Endothelial cell of umbilical vein (primary cell): ENCODE measurements around the gene DSC1. TPM values are rescaled to one million over a fixed set of nuclear protein-coding genes. Genes with fewer than 3 reads are reported as not detected.

Experiments
- BruUV-seq: library from RNA; stranded (reverse); fragments of 400-500 nt; replicated peaks from 2 replicates; lab custom pipeline; 2021; lab: Mats Ljungman, UMichigan
- CTCF ChIA-PET: fragments of 300-600, 350-600 bp; sonication (Branson Sonifier 250); formaldehyde crosslinking; loops from one replicate; lab custom pipeline; 2021; ENCODE audit warnings: antibody characterized with exemption, inconsistent platforms; lab: Charles Lee
- POLR2A ChIA-PET: fragments of 300-600, 350-600 bp; sonication (Branson Sonifier 250); formaldehyde crosslinking; loops from one replicate; lab custom pipeline; 2021; ENCODE audit warnings: antibody characterized with exemption, inconsistent platforms; lab: Charles Lee
- DNase-seq: peaks from one replicate; pipeline ENCODE4 v3.0.0-alpha.2; 2011; ENCODE audit warnings: low read depth, low spot score
- FAIRE-seq: peaks from 2 replicates; lab custom pipeline; 2011; peaks lifted over from hg19 to GRCh38; lab: Jason Lieb, UNC
- H2AFZ ChIP-seq: 2 replicates; pipeline ENCODE4 v1.6.0; 2012; ENCODE audit warnings: low read depth, low read length, control low read depth, inconsistent platforms
- H3K27ac ChIP-seq: 2 replicates; pipeline ENCODE4 v1.5.1; 2011; ENCODE audit warnings: low read depth, mild to moderate bottlenecking, control low read depth, low read length, moderate library complexity; ENCODE audit not compliant: insufficient read depth
- H3K27me3 ChIP-seq, 2 experiments: 2 replicates each; pipeline versions ENCODE4 v1.6.0 to v1.6.1; 2011; ENCODE audit warnings: low read length in 2 of 2, mixed read lengths in 1 of 2; ENCODE audit not compliant: control insufficient read depth in 2 of 2, insufficient read depth in 2 of 2
- H3K36me3 ChIP-seq, 2 experiments: 2 replicates in 1 of 2; 3 replicates in 1 of 2; pipeline ENCODE4 v1.5.1; 2011; ENCODE audit warnings: low read length in 2 of 2, mild to moderate bottlenecking in 1 of 2, moderate library complexity in 1 of 2; ENCODE audit not compliant: control insufficient read depth in 2 of 2, insufficient read depth in 2 of 2; ENCODE audit errors: extremely low read depth in 1 of 2
- H3K4me1 ChIP-seq: 3 replicates; pipeline ENCODE4 v1.5.1; 2011; ENCODE audit warnings: mild to moderate bottlenecking, low read length; ENCODE audit not compliant: control insufficient read depth, insufficient read depth; ENCODE audit errors: extremely low read depth
- H3K4me2 ChIP-seq: 2 replicates; pipeline ENCODE4 v1.6.1; 2011; ENCODE audit warnings: low read length, control low read depth, mixed read lengths; ENCODE audit not compliant: insufficient read depth
- H3K4me3 ChIP-seq, 3 experiments: fragments of 200-600 bp in 1 of 3; sonication (generic), shearing (Covaris generic) in 1 of 3; replicated peaks in 1 of 3; 2 replicates each; pipeline ENCODE4 v1.5.1; 2011 to 2016; ENCODE audit warnings: control low read depth in 3 of 3, low read length in 3 of 3, mild to moderate bottlenecking in 2 of 3, inconsistent platforms in 1 of 3, low read depth in 1 of 3, moderate library complexity in 1 of 3; ENCODE audit not compliant: insufficient read depth in 1 of 3
- H3K79me2 ChIP-seq: 2 replicates; pipeline ENCODE4 v1.6.0; 2012; ENCODE audit warnings: low read length, inconsistent platforms; ENCODE audit not compliant: control insufficient read depth, insufficient read depth
- H3K9ac ChIP-seq: replicated peaks from 2 replicates; pipeline ENCODE3; 2011; ENCODE audit warnings: low read length, control low read depth; ENCODE audit not compliant: insufficient read depth; ENCODE audit errors: extremely low read depth
- H3K9me1 ChIP-seq: replicated peaks from 3 replicates; pipeline ENCODE4 v1.6.0; 2011; ENCODE audit warnings: mild to moderate bottlenecking, low read length; ENCODE audit not compliant: control insufficient read depth, insufficient read depth; ENCODE audit errors: extremely low read depth
- H3K9me3 ChIP-seq: replicated peaks from 2 replicates; pipeline ENCODE4 v1.5.1; 2012; ENCODE audit warnings: low read length, inconsistent platforms; ENCODE audit not compliant: control insufficient read depth, insufficient read depth
- H4K20me1 ChIP-seq: replicated peaks from 2 replicates; pipeline ENCODE3; 2011; ENCODE audit warnings: mild to moderate bottlenecking, low read length; ENCODE audit not compliant: control insufficient read depth, insufficient read depth; ENCODE audit errors: extremely low read depth
- CTCF ChIP-seq, 2 donors: IDR thresholded peaks; 1 replicate in 1 of 2; 2 replicates in 1 of 2; pipeline ENCODE4 v1.5.1; 2011; ENCODE audit warnings: low read length in 2 of 2, mild to moderate bottlenecking in 2 of 2, moderate library complexity in 2 of 2, control low read depth in 1 of 2, inconsistent platforms in 1 of 2, low read depth in 1 of 2; ENCODE audit not compliant: insufficient read depth in 1 of 2; ENCODE audit errors: extremely low read depth in 1 of 2
- EZH2 ChIP-seq: IDR thresholded peaks from 2 replicates; pipeline ENCODE4 v1.6.1; 2012; ENCODE audit warnings: borderline replicate concordance, low read depth, mild to moderate bottlenecking, moderate library complexity, low read length, inconsistent platforms; ENCODE audit not compliant: severe bottlenecking
- FOS ChIP-seq: IDR thresholded peaks from 2 replicates; pipeline ENCODE4 v1.6.1; 2011; ENCODE audit warnings: mild to moderate bottlenecking, low read length, moderate library complexity, borderline replicate concordance; ENCODE audit not compliant: insufficient read depth
- GATA2 ChIP-seq: IDR thresholded peaks from 2 replicates; pipeline ENCODE4 v1.7.0; 2011; ENCODE audit warnings: low read depth, mild to moderate bottlenecking, moderate library complexity, mixed read lengths, low read length; ENCODE audit not compliant: insufficient read length, insufficient read depth
- JUN ChIP-seq: IDR thresholded peaks from 2 replicates; pipeline ENCODE4 v1.6.1; 2011; ENCODE audit warnings: borderline replicate concordance, low read depth; ENCODE audit not compliant: insufficient read length, insufficient read depth
- MAX ChIP-seq: IDR thresholded peaks from 2 replicates; pipeline ENCODE4 v1.6.1; 2011; ENCODE audit not compliant: insufficient read depth, insufficient read length
- MYC ChIP-seq: IDR thresholded peaks from one replicate; pipeline ENCODE4 v1.6.1; 2011; ENCODE audit warnings: mild to moderate bottlenecking, low read depth, low read length
- POLR2A ChIP-seq: IDR thresholded peaks from 2 replicates; pipeline ENCODE4 v1.6.1; 2012; ENCODE audit warnings: low read depth, mild to moderate bottlenecking, control low read depth, low read length
- POLR2AphosphoS5 ChIP-seq: IDR thresholded peaks from 2 replicates; pipeline ENCODE4 v1.6.1; 2012; ENCODE audit warnings: low read depth, mild to moderate bottlenecking, control low read depth, low read length, moderate library complexity; ENCODE audit not compliant: insufficient read depth
- dilution Hi-C: fragments of 300-500 bp; cut with MboI; formaldehyde crosslinking; loops from one replicate; pipeline ENCODE4 v1.15.0; 2019; ENCODE audit warnings: low sequenced_read_pairs; ENCODE audit not compliant: extremely low pct_ligation_motif_present
- intact Hi-C: fragments of 100-400 bp; cut with micrococcal nuclease; formaldehyde crosslinking; loops from one replicate; pipeline ENCODE4 v1.10.0; 2022
- polyA plus RNA-seq, 4 experiments: library from polyadenylated mRNA; depleted of rRNA in 3 of 4; stranded (reverse) in 3 of 4; unstranded in 1 of 4; fragments of >200 nt; gene quantifications; 2 replicates each; pipeline versions ENCODE4 v1.2.1 to v1.2.3, GENCODE V29; 2011 to 2012; ENCODE audit warnings: missing spikeins in 1 of 4
- total RNA-seq: library from RNA; stranded (reverse); gene quantifications from 2 replicates; pipeline ENCODE4 v1.2.3, GENCODE V29; 2021

DSC1 gene
- total and polyA plus RNA-seq, 2 donors (not counting 3 experiments of a cell fraction or from before 2014, with no cell fraction given): not detected

GRCh38 chr18:31204166-31204565 is 41.5 kb upstream of the DSC1 start:
- Histone ChIP-seq H3K36me3 (no peaks in the 10 kb centered on the region), H4K20me1 (no peaks in the 10 kb centered on the region), H3K9me1 (no peaks in the 10 kb centered on the region), H3K27ac (no peak overlapping the region), H3K4me2 (no peak overlapping the region), H3K79me2 (no peaks in the 10 kb centered on the region), H3K27me3 (no peaks in the 10 kb centered on the region), H3K9ac (no peak overlapping the region), H3K4me1 (no peaks in the 10 kb centered on the region), H3K4me3 (no peak overlapping the region), H3K9me3 (no peaks in the 10 kb centered on the region), H2AFZ (no peak overlapping the region)
- POLR2A ChIA-PET: no interaction called here
- dilution Hi-C loops: no loop called here
- CTCF ChIA-PET: no interaction called here
- FAIRE-seq: no peak
- TF ChIP-seq GATA2: no peak
- BruUV-seq: no TSS peak
- DNase-seq: no peak
- intact Hi-C loops: no loop called here

GRCh38 chr18:31203794-31204148 is 41.1 kb upstream of the DSC1 start:
- Histone ChIP-seq H3K9me1 (no peaks in the 10 kb centered on the region), H3K36me3 (no peaks in the 10 kb centered on the region), H3K9me3 (no peaks in the 10 kb centered on the region), H3K4me1 (no peaks in the 10 kb centered on the region), H3K4me2 (no peak overlapping the region), H3K9ac (no peak overlapping the region), H3K27me3 (no peaks in the 10 kb centered on the region), H3K4me3 (no peak overlapping the region), H4K20me1 (no peaks in the 10 kb centered on the region), H3K27ac (no peak overlapping the region), H3K79me2 (no peaks in the 10 kb centered on the region), H2AFZ (no peak overlapping the region)
- no TSS peak for BruUV-seq
- no peak for TF ChIP-seq CTCF (IDR thresholded peaks at IDR 0.05; ENCODE audit: extremely low read depth in 1 of 2, insufficient read depth in 1 of 2, low read depth in 1 of 2, low read length in 2 of 2)
- TF ChIP-seq EZH2: no peak
- no peak for TF ChIP-seq GATA2
- no peak for TF ChIP-seq MAX
- TF ChIP-seq JUN: no peak
- TF ChIP-seq MYC: no peak
- TF ChIP-seq POLR2A: no peak
- TF ChIP-seq POLR2AphosphoS5: no peak
- TF ChIP-seq FOS: no peak
- POLR2A ChIA-PET: no interaction called here
- no peak for DNase-seq
- intact Hi-C loops: no loop called here
- dilution Hi-C loops: no loop called here
- no peak for FAIRE-seq
- CTCF ChIA-PET: no interaction called here
